GM18909 (cell line): ENCODE results near the gene DDX49.

Experiments used
- ATAC-seq: cut with Tn5 transposase; IDR thresholded peaks from one replicate; pipeline ENCODE4 v1.9.1; 2021; ENCODE audit warnings: mild to moderate bottlenecking; ENCODE audit not compliant: unreplicated experiment, poor library complexity

The DDX49 gene, protein sequence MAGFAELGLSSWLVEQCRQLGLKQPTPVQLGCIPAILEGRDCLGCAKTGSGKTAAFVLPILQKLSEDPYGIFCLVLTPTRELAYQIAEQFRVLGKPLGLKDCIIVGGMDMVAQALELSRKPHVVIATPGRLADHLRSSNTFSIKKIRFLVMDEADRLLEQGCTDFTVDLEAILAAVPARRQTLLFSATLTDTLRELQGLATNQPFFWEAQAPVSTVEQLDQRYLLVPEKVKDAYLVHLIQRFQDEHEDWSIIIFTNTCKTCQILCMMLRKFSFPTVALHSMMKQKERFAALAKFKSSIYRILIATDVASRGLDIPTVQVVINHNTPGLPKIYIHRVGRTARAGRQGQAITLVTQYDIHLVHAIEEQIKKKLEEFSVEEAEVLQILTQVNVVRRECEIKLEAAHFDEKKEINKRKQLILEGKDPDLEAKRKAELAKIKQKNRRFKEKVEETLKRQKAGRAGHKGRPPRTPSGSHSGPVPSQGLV

GRCh38 chr19:18919086-18919899 lies at the start of gene DDX49, which contains the start of gene COPE:
Gene DDX49, plus strand, starts transcription at chr19:18919715. Its CDS starts 27 bp downstream, at chr19:18919742.
Gene COPE, minus strand, starts transcription at chr19:18919387. Its CDS starts 39 bp downstream, at chr19:18919348.
- peak; percentile 92 for ATAC-seq

GRCh38 chr19:18869781-18870530 lies 49.6 kb upstream of the DDX49 start:
- ATAC-seq, result no peak

DNA sequence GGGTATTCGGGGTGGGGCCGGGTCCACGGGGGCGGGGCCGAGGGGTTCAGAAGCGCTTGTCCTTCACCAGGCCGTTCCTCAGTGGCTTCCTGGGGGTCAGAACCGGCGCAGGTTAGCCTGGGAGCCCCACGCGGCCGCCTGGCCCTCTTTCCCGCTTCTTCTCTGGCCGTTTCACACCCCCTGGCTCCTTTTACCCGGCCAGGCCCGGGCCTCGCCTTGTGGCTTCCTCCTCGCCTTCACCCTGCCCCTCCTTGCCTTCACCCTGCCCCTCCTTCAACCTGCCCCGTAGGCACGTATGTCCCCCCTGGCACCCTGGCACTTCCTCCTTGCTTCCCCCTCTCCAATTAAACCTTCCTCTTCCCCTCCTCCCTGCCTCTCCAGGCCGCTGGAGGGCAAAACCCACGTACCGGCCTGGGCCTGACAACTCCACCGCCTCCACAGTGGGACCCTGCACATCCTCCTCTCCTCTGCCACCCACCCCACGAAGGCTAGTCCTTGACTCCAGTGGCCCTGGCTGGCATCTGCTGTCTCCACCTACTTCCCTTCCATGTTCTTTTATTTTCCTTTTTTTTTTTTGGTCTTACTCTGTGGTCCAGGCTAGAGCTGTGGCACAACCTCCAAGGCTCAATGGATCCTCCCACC lies 48.9 kb upstream of the DDX49 start:
- ATAC-seq, result no peak

DNA sequence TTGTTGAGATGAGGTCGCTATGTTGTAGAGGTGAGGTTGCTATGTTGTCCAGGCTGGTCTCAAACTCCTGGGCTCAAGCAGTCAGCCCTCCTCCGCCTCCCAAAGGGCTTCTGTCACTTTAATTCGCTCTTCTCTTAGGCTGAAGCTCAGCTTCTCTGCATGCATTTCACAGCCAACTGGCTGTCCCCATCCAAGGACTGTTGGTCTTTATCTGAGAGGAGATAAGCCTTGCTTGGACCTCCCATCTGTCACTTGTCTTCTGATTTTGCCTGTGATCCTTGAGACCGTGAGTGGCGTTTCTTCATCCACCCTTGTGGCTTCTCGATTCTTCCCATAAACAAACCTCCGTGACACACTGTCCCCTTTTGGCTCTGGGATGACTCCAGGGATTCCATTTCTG lies 48.0 kb upstream of the DDX49 start:
- no peak for ATAC-seq

DNA sequence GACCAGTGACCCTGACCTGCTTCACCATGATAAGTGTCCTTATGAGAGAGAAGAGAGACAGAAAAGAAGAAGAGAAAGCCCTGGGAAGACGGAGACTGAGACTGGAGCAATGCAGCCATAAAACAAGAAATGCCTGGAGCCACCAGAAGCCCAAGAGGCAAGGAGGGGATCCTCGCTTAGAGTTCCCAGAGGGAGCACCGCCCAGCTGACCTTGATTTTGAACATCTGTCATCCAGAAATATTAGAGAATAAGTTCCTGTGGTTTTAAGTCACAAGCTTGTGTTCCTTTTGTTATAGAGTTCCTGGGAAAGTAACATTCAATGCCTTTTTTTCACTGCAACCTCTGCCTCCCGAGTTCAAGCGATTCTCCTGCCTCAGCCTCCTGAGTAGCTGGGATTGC lies 43.8 kb upstream of the DDX49 start:
- ATAC-seq, result no peak

DNA sequence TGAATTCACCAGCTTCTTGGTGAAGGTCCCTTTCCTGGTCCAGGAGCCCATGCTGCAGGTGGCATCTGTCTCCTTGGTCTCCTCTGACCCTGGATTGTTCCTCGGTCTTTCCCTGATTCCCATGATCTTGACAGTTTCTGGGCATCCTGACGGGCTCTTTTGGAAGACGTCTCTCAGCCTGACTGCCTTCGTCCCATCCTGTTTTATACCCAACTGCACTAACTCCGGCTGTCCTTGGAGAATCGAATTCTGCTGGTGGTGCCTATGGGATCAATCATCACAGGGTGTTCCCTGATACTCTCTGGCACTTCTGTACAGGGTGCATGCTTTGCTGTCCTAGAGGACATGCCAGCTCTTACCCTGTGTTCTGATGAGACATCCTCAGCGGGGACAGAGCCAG lies 42.6 kb upstream of the DDX49 start:
- ATAC-seq, result no peak

- ATAC-seq, result no peak
Measured at GRCh38 chr19:18878058-18878797, 41.3 kb upstream of the DDX49 start.

- ATAC-seq, result no peak
Measured at GRCh38 chr19:18878858-18879578, 40.5 kb upstream of the DDX49 start.

DNA sequence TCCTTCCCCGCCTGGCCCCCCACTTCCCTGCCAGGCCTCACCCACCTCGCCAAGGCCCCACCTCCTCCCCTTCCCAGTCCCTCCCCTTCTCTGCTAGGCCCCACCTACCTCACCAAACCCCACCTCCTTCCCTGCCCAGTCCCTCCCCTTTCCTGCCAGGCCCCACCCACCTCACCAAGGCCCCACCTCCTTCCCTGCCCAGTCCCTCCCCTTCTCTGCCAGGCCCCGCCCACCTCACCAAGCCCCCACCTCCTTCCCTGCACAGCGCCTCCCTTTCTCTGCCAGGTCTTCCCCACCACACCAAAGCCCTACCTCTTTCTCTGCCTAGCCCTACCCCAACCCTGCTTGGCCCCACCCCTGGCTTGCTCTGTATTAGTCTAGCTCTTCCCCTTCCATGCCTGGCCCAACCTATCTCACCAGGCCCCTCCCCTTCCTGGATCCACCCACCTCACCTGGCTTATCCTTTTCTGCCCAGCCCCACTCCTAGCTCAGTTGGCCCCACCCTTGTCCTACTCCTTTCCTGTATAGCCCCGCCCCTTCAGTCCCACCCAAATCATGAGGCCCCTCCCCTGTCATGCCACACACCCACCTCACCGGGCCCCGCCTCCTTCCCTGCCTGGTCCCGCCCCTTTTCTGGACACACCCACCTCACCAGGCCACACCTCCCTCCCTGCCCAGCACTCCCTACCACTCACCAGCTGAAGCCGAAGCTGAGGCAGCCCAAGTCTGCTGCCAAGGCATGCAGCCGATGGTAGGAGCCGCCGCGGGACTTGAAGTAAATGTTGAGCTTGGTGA lies 39.7 kb upstream of the DDX49 start:
- ATAC-seq, result no peak

DNA sequence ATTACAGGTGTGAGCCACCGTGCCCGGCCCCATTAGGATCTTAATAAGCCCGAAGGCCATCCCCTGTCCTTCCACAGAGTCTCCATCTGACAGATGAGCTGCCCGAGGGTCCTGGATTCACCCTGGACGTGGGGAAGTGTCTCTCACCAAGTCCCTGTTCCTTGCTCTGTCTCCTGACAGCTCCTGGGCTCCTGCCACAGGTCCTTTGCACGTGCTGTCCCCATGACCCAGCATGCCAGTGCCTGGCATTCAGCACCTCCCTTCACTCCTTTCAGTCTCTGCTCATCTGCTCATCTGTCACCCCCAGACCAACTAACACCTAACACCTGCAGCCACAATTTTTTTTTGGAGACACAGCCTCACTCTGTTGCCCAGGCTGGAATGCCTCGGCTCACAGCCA lies 38.0 kb upstream of the DDX49 start:
- no peak for ATAC-seq

DNA sequence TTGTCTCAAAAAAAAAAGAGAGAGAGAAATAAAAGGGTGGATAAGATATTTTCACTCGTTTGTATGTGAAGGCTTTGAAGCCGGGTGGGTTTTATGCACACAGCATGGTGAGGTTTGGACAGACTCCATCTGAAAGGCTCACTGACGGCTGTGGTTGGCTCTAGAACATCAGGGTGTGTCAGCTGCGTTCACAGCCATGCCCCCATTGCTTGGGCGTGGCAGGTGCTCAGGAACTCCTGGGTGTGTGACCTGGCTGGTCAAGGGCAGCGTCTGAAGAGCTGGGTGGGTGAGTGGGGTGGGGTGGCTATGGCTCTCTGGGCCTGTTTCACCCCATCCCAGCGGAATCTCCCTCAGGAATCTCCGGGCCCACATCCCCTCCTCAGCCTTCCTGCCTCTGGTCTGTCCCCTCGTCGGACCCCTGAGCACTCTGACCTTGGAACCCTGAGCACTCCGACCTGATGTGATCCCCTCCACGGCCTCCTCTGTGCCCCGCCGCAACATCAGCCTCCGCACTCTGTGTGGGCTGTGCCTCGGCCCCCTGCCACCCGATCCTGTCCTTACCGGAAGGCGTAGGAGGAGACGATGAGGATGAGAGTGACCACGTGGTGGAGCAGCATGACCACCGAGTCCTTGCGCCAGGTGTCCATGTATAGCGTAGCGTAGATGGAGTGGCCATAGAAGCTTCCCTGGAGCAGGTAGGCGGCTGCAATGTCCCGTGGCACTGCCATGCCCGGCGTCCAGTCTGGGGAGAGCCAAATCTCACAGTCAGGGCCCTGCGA lies 35.8 kb upstream of the DDX49 start:
- no peak for ATAC-seq

GRCh38 chr19:18886972-18887371 lies 32.5 kb upstream of the DDX49 start:
- no peak for ATAC-seq

GRCh38 chr19:18889949-18890745 lies 29.4 kb upstream of the DDX49 start:
- ATAC-seq, result no peak

GRCh38 chr19:18893587-18894253 lies 25.8 kb upstream of the DDX49 start:
- no peak for ATAC-seq

DNA sequence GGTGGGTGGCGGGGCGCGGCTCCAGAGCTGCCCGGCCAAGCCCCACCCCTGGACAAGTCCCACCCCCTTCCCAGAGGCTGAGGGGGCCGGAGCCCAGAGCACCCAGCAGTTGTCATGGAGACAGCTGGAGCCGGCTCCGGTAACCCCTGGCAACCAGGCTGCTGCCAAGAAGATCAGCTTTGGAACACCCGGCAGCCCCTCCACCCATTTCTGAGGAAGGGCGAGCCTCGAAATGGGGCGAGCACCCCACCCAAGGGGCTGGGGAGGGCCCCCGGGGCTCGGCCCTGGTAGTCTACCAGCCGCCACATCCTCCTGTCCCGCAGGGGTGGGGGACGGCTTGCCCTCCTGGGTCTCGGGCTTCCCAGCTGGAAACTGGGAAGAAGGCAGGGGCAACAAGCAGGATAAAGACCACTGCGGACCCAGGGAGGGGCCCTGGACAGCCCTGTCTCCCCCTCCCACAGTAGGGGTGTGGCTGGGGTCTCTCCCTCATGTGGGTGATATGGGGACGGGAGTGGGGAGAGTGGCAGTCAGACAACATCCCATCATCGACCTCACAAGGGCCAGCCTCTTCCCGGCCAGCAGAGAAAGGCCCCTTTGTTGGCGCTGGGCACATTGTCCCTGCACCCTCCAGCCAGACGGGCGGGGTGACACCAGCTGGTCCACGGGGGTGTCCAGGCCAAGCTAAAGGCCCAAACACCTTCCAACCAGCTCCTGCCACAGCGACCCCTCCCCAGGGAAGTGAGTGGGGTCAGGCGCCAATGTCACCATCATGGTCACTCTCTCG lies 25.1 kb upstream of the DDX49 start:
- ATAC-seq, result no peak
